HG03139 (cell line): ENCODE measurements around the gene INF2.
"Not testable (repeated sequence)": the region's sequence is repeated elsewhere in the genome, so short reads cannot be mapped to it uniquely, and the experiment has no call there.

Experiments
- ATAC-seq: cut with Tn5 transposase; IDR thresholded peaks from one replicate; pipeline ENCODE4 v1.9.1; 2021; ENCODE audit not compliant: unreplicated experiment

INF2 gene

GRCh38 chr14:104718147-104718546 lies 28.7 kb downstream of the INF2 start:
- no peak for ATAC-seq

- ATAC-seq: no peak
These were observed 29.5 kb downstream of the INF2 start for GRCh38 chr14:104718871-104719270.

- ATAC-seq: no peak
These were observed 29.9 kb downstream of the INF2 start for GRCh38 chr14:104719343-104719742.

- no peak for ATAC-seq
These were observed 32.4 kb downstream of the INF2 start for GRCh38 chr14:104721505-104722431.

- ATAC-seq: no peak
These were observed 33.7 kb downstream of the INF2 start for GRCh38 chr14:104722938-104723650.

- ATAC-seq: no peak
These were observed 34.4 kb downstream of the INF2 start, which contains the start of gene ADSS1 for GRCh38 chr14:104723651-104724406. TSS of gene ADSS1 (plus strand) at chr14:104724229. CDS start at chr14:104724271, 42 bp downstream.

GRCh38 chr14:104724407-104724980 lies 35.1 kb downstream of the INF2 start:
- ATAC-seq: no peak

- no peak for ATAC-seq
These were observed 35.8 kb downstream of the INF2 start for GRCh38 chr14:104724981-104725771.

GRCh38 chr14:104725772-104726548 lies 36.5 kb downstream of the INF2 start:
- ATAC-seq: no peak

GRCh38 chr14:104726600-104727451 lies 37.4 kb downstream of the INF2 start:
- ATAC-seq: no peak

GRCh38 chr14:104728631-104729030 lies 39.2 kb downstream of the INF2 start:
- no peak for ATAC-seq

GRCh38 chr14:104729176-104729834 lies 39.9 kb downstream of the INF2 start:
- ATAC-seq: not testable (repeated sequence)

- ATAC-seq: no peak
These were observed 40.4 kb downstream of the INF2 start for GRCh38 chr14:104729835-104730181.

- no peak for ATAC-seq
These were observed 41.1 kb downstream of the INF2 start for GRCh38 chr14:104730487-104730886.

GRCh38 chr14:104731320-104732294 lies 42.2 kb downstream of the INF2 start:
- ATAC-seq: no peak

- no peak for ATAC-seq
These were observed 43.0 kb downstream of the INF2 start for GRCh38 chr14:104732355-104732804.
